ENCODE measurements around the gene MYO5B. TPM values are rescaled to one million over a fixed set of nuclear protein-coding genes. Genes with fewer than 3 reads are reported as not detected.
A peak's percentile ranks its signal among the peaks of the same experiment; 100 is the strongest.

The MYO5B gene
- total and polyA plus RNA-seq, 2 of the 4 experiments (the other 2 are of a cell fraction) = 0.24 to 0.54 TPM

- TF ChIP-seq SMC3 (IDR thresholded peaks at IDR 0.05; ENCODE audit: low read depth, low read length) = no peak
- no peak for TF ChIP-seq RAD21 (IDR thresholded peaks at IDR 0.05; ENCODE audit: low read length)
- TF ChIP-seq RCOR1 (IDR thresholded peaks at IDR 0.05; ENCODE audit: insufficient replicate concordance, low read length) = no peak
- no peak for TF ChIP-seq MAZ (IDR thresholded peaks at IDR 0.05; ENCODE audit: borderline replicate concordance, low read depth, low read length)
- TF ChIP-seq NFE2L2 (IDR thresholded peaks at IDR 0.05; ENCODE audit: low read depth, low read length) = no peak
- no peak for TF ChIP-seq MAFK (IDR thresholded peaks at IDR 0.05; ENCODE audit: low read depth, low read length)
- no peak for TF ChIP-seq CEBPB (IDR thresholded peaks at IDR 0.05; ENCODE audit: low read depth, low read length)
- no peak for TF ChIP-seq MXI1 (IDR thresholded peaks at IDR 0.05; ENCODE audit: borderline replicate concordance, low read depth, low read length)
- no peak for TF ChIP-seq BHLHE40 (IDR thresholded peaks at IDR 0.05; ENCODE audit: low read depth, low read length)
- TF ChIP-seq RFX5 (IDR thresholded peaks at IDR 0.05; ENCODE audit: low read depth, low read length) = no peak
- TF ChIP-seq FOS (IDR thresholded peaks at IDR 0.05; ENCODE audit: low read depth, low read length) = no peak
- no peak for TF ChIP-seq CHD1 (IDR thresholded peaks at IDR 0.05; ENCODE audit: low read depth, low read length)
- TF ChIP-seq, protein P1, sequence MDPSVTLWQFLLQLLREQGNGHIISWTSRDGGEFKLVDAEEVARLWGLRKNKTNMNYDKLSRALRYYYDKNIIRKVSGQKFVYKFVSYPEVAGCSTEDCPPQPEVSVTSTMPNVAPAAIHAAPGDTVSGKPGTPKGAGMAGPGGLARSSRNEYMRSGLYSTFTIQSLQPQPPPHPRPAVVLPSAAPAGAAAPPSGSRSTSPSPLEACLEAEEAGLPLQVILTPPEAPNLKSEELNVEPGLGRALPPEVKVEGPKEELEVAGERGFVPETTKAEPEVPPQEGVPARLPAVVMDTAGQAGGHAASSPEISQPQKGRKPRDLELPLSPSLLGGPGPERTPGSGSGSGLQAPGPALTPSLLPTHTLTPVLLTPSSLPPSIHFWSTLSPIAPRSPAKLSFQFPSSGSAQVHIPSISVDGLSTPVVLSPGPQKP (IDR thresholded peaks at IDR 0.05; ENCODE audit: borderline replicate concordance, low read depth, low read length) = no peak
- TF ChIP-seq, protein P2, sequence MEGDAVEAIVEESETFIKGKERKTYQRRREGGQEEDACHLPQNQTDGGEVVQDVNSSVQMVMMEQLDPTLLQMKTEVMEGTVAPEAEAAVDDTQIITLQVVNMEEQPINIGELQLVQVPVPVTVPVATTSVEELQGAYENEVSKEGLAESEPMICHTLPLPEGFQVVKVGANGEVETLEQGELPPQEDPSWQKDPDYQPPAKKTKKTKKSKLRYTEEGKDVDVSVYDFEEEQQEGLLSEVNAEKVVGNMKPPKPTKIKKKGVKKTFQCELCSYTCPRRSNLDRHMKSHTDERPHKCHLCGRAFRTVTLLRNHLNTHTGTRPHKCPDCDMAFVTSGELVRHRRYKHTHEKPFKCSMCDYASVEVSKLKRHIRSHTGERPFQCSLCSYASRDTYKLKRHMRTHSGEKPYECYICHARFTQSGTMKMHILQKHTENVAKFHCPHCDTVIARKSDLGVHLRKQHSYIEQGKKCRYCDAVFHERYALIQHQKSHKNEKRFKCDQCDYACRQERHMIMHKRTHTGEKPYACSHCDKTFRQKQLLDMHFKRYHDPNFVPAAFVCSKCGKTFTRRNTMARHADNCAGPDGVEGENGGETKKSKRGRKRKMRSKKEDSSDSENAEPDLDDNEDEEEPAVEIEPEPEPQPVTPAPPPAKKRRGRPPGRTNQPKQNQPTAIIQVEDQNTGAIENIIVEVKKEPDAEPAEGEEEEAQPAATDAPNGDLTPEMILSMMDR (conservative IDR thresholded peaks at IDR 0.05; ENCODE audit: low read depth, low read length) = no peak
- no peak for TF ChIP-seq POLR2A (IDR thresholded peaks at IDR 0.05; ENCODE audit: low read depth, low read length)
- no peak for TF ChIP-seq USF2 (IDR thresholded peaks at IDR 0.05; ENCODE audit: low read depth, low read length)
- Histone ChIP-seq H3K27me3 (ENCODE audit: control insufficient read depth, insufficient read depth, low read length) (peaks cover 2% of the 10 kb centered on the region), H2AK9ac (replicated peaks; ENCODE audit: low read depth, low read length, poor library complexity) (no peak overlapping the region), H2BK20ac (ENCODE audit: low read depth, low read length) (no peak overlapping the region), H4K91ac (ENCODE audit: insufficient read depth, low read depth, low read length) (no peak overlapping the region), H3K4ac (ENCODE audit: low read depth, low read length) (no peak overlapping the region), H3K4me1 (ENCODE audit: control insufficient read depth, insufficient read depth, low read length) (no peaks in the 10 kb centered on the region), H2AK5ac (ENCODE audit: low read depth, low read length) (no peak overlapping the region), H3K9me3 (ENCODE audit: control insufficient read depth, insufficient read depth, low read length) (no peaks in the 10 kb centered on the region), H3K4me2 (ENCODE audit: low read depth, low read length) (no peak overlapping the region), H2AFZ (replicated peaks; ENCODE audit: low read length, poor library complexity) (no peak overlapping the region), H3K18ac (ENCODE audit: low read depth, low read length) (no peak overlapping the region), H3K27ac (ENCODE audit: insufficient read depth, low read length) (no peak overlapping the region), H3K9ac (ENCODE audit: low read depth, low read length) (no peak overlapping the region), H3K4me3 (ENCODE audit: insufficient read depth, low read depth, low read length) (no peak overlapping the region), H3K23ac (ENCODE audit: low read depth, low read length) (no peak overlapping the region), H2BK15ac (ENCODE audit: low read depth, low read length) (no peak overlapping the region), H3K36me3 (ENCODE audit: control insufficient read depth, insufficient read depth, low read length) (no peaks in the 10 kb centered on the region), H3K14ac (replicated peaks; ENCODE audit: low read depth, low read length) (no peak overlapping the region), H2BK5ac (ENCODE audit: low read depth, low read length, poor library complexity, severe bottlenecking) (no peak overlapping the region), H4K5ac (ENCODE audit: low read depth, low read length) (no peak overlapping the region), H3K9me1 (ENCODE audit: insufficient read depth, low read length) (no peaks in the 10 kb centered on the region), H4K8ac (ENCODE audit: low read depth in 2 of 2, low read length in 2 of 2) (no peak overlapping the region), H4K20me1 (ENCODE audit: insufficient read depth, low read length) (no peaks in the 10 kb centered on the region), H3K56ac (ENCODE audit: extremely low read depth, insufficient read depth, low read length) (no peak overlapping the region), H3K79me1 (ENCODE audit: low read depth in 1 of 2, low read length in 2 of 2) (no peaks in the 10 kb centered on the region), H2BK120ac (ENCODE audit: low read depth, low read length) (no peak overlapping the region)
- in situ Hi-C loops (cut with MboI; ENCODE audit: low sequenced_read_pairs) = no loop called here
- ATAC-seq (ENCODE audit: low read depth) = peak; percentile 40
- intact Hi-C loops (cut with micrococcal nuclease) = no loop called here
- no CpG with 5 or more reads among the region's 2 CpGs for WGBS, 2 experiments (ENCODE audit: extremely low coverage in 2 of 2, insufficient read length in 1 of 2)
- DNase-seq = peak; percentile 45
- dilution Hi-C loops (cut with HindIII; ENCODE audit: low sequenced_read_pairs, unreplicated experiment) = no loop called here
- CTCF ChIA-PET = no interaction called here
- BruUV-seq (replicated peaks) = no TSS peak
- POLR2A ChIA-PET (ENCODE audit: unreplicated experiment) = no interaction called here
Measured at GRCh38 chr18:49934457-49934856, 260.5 kb downstream of the MYO5B start.

Data from IMR-90 (cell line).